GM12864 (cell line): ENCODE results near the gene TMEM190.
"Not testable (repeated sequence)": the region's sequence is repeated elsewhere in the genome, so short reads cannot be mapped to it uniquely, and the experiment has no call there.

Experiments
- DNase-seq: peaks from one replicate; pipeline ENCODE4 v3.0.0-alpha.2; 2011; ENCODE audit warnings: low read depth
- H3K4me3 ChIP-seq: 2 replicates; pipeline ENCODE4 v1.5.1; 2011; ENCODE audit warnings: mild to moderate bottlenecking, low read depth, low read length, control low read depth
- CTCF ChIP-seq: IDR thresholded peaks from 2 replicates; pipeline ENCODE4 v1.5.1; 2011; ENCODE audit warnings: low read depth, mild to moderate bottlenecking, moderate library complexity, low read length, control low read depth, inconsistent platforms; ENCODE audit errors: missing control alignments

The TMEM190 gene

GRCh38 chr19:55406826-55407549 lies 30.4 kb downstream of the TMEM190 start:
- H3K4me3 ChIP-seq, result peak overlapping the region; percentile 85
- no peak for TF ChIP-seq CTCF
- no peak for DNase-seq

- DNase-seq, result not testable (repeated sequence)
- peak within 1 kb of the TSS; percentile 85 for H3K4me3 ChIP-seq
Measured at GRCh38 chr19:55407550-55407799, 30.8 kb downstream of the TMEM190 start, which contains the start of gene UBE2S. Gene UBE2S (minus strand): TSS chr19:55407788. CDS start chr19:55407589, 199 bp downstream.

GRCh38 chr19:55407800-55408532 lies 31.3 kb downstream of the TMEM190 start:
- no peak for TF ChIP-seq CTCF
- peak overlapping the region; percentile 85 for H3K4me3 ChIP-seq
- DNase-seq, result peak; percentile 99

- no peak for DNase-seq
- TF ChIP-seq CTCF, result no peak
- H3K4me3 ChIP-seq, result peak overlapping the region; percentile 42
Measured at GRCh38 chr19:55408533-55408872, 31.9 kb downstream of the TMEM190 start.

GRCh38 chr19:55409179-55409578 lies 32.6 kb downstream of the TMEM190 start:
- H3K4me3 ChIP-seq, DNase-seq: not testable (repeated sequence)

- H3K4me3 ChIP-seq, result no peak overlapping the region
- DNase-seq, result no peak
- no peak for TF ChIP-seq CTCF
Measured at GRCh38 chr19:55410168-55410567, 33.5 kb downstream of the TMEM190 start.

- DNase-seq, result peak; percentile 40
- H3K4me3 ChIP-seq, result no peak overlapping the region
- TF ChIP-seq CTCF, result peak; percentile 73
Measured at GRCh38 chr19:55418185-55418584, 41.6 kb downstream of the TMEM190 start.

GRCh38 chr19:55419103-55419502 lies 42.5 kb downstream of the TMEM190 start:
- H3K4me3 ChIP-seq, result no peak overlapping the region
- no peak for DNase-seq
- no peak for TF ChIP-seq CTCF
